SK-N-MC (cell line): ENCODE measurements around the gene KXD1.
"Not testable (repeated sequence)": the region's sequence is repeated elsewhere in the genome, so short reads cannot be mapped to it uniquely, and the experiment has no call there.

Experiments used
- DNase-seq: peaks from one replicate; pipeline ENCODE4 v3.0.0-alpha.2; 2011; ENCODE audit warnings: low read depth, low spot score
- H3K27ac ChIP-seq: fragments of 200-600 bp; sonication (generic); 2 replicates; pipeline ENCODE4 v1.5.1; 2016; ENCODE audit warnings: mixed run types
- H3K36me3 ChIP-seq: fragments of 200-600 bp; sonication (generic); 2 replicates; pipeline ENCODE4 v1.6.1; 2017; ENCODE audit warnings: antibody characterized with exemption, low read length, mixed read lengths; ENCODE audit not compliant: insufficient read depth
- H3K4me3 ChIP-seq: fragments of 200-600 bp; sonication (generic); 2 replicates; pipeline ENCODE4 v1.5.1; 2016
- H3K9ac ChIP-seq: fragments of 200-600 bp; sonication (generic); 2 replicates; pipeline ENCODE4 v1.8.0; 2017; ENCODE audit warnings: mixed run types, mixed read lengths; ENCODE audit not compliant: insufficient read length
- H3K9me3 ChIP-seq: fragments of 200-600 bp; sonication (generic); 2 replicates; pipeline ENCODE4 v1.6.1; 2017; ENCODE audit warnings: low read depth, mild to moderate bottlenecking, antibody characterized with exemption, low read length, moderate library complexity, mixed read lengths
- EZH2 ChIP-seq: fragments of 200-600 bp; sonication (generic); IDR thresholded peaks from one replicate; pipeline ENCODE4 v1.6.1; 2017; ENCODE audit warnings: antibody characterized with exemption
- FOXP2 ChIP-seq: optimal IDR thresholded peaks from 2 replicates; pipeline ENCODE3; 2011; ENCODE audit warnings: mild to moderate bottlenecking, moderate library complexity; ENCODE audit not compliant: insufficient read depth; ENCODE audit errors: extremely low read length, control extremely low read depth
- POLR2AphosphoS5 ChIP-seq: IDR thresholded peaks from 2 replicates; pipeline ENCODE4 v1.6.1; 2012; ENCODE audit warnings: mild to moderate bottlenecking, low read depth, low read length, borderline replicate concordance

KXD1 gene

GRCh38 chr19:18519962-18520847 is 37.5 kb upstream of the KXD1 start:
- Histone ChIP-seq H3K9ac (peak overlapping the region; percentile 82), H3K36me3 (no peaks in the 10 kb centered on the region), H3K4me3 (peak overlapping the region; percentile 90), H3K9me3 (no peaks in the 10 kb centered on the region), H3K27ac (no peak overlapping the region)
- TF ChIP-seq FOXP2 (no peak), EZH2 (no peak), POLR2AphosphoS5 (no peak)
- DNase-seq, result no peak

GRCh38 chr19:18520848-18521691 is 36.6 kb upstream of the KXD1 start:
- Histone ChIP-seq H3K4me3 (peak overlapping the region; percentile 90), H3K27ac (peak overlapping the region; percentile 53; the same call in 1 of the 2 replicates), H3K9me3 (no peaks in the 10 kb centered on the region), H3K36me3 (no peaks in the 10 kb centered on the region), H3K9ac (peak overlapping the region; percentile 82)
- TF ChIP-seq POLR2AphosphoS5, result no peak
- TF ChIP-seq EZH2, result no peak
- no peak for TF ChIP-seq FOXP2
- DNase-seq, result no peak

GRCh38 chr19:18521692-18522123 is 36.0 kb upstream of the KXD1 start, which contains the start of gene ELL:
Gene ELL, minus strand, starts transcription at chr19:18522070. Its CDS starts 15 bp downstream, at chr19:18522055.
- TF ChIP-seq EZH2 (no peak), POLR2AphosphoS5 (peak; percentile 92)
- no peak for DNase-seq
- H3K27ac ChIP-seq, result peak within 1 kb of the TSS; percentile 53
- no peaks in the 10 kb centered on the region for H3K9me3 ChIP-seq
- no peaks in the 10 kb centered on the region for H3K36me3 ChIP-seq
- H3K4me3 ChIP-seq, result peak within 1 kb of the TSS; percentile 90
- H3K9ac ChIP-seq, result peak within 1 kb of the TSS; percentile 82

GRCh38 chr19:18522124-18522861 is 35.4 kb upstream of the KXD1 start:
- TF ChIP-seq EZH2, result no peak
- peak; percentile 66 for TF ChIP-seq FOXP2
- TF ChIP-seq POLR2AphosphoS5, result peak; percentile 58
- H3K36me3 ChIP-seq, result no peaks in the 10 kb centered on the region
- H3K27ac ChIP-seq, result peak overlapping the region; percentile 39; the same call in 1 of the 2 replicates
- no peak overlapping the region for H3K9ac ChIP-seq
- H3K9me3 ChIP-seq, result no peaks in the 10 kb centered on the region
- peak overlapping the region; percentile 90 for H3K4me3 ChIP-seq
- peak; percentile 99 for DNase-seq

- H3K36me3 ChIP-seq, DNase-seq, H3K9ac ChIP-seq, H3K9me3 ChIP-seq: not testable (repeated sequence)
- H3K4me3 ChIP-seq, result peak overlapping the region; percentile 51
- H3K27ac ChIP-seq, result peak overlapping the region; percentile 39; the same call in 1 of the 2 replicates
These were observed 34.7 kb upstream of the KXD1 start for GRCh38 chr19:18522862-18523440.

- H3K36me3 ChIP-seq, result no peaks in the 10 kb centered on the region
- H3K4me3 ChIP-seq, result no peak overlapping the region
- H3K27ac ChIP-seq, result no peak overlapping the region
- TF ChIP-seq EZH2 (no peak), POLR2AphosphoS5 (no peak), FOXP2 (no peak)
- H3K9me3 ChIP-seq, result no peaks in the 10 kb centered on the region
- no peak overlapping the region for H3K9ac ChIP-seq
- DNase-seq, result no peak
These were observed 33.8 kb upstream of the KXD1 start for GRCh38 chr19:18523841-18524240.

GRCh38 chr19:18526316-18526715 is 31.4 kb upstream of the KXD1 start:
- no peak overlapping the region for H3K4me3 ChIP-seq
- TF ChIP-seq EZH2, result no peak
- TF ChIP-seq POLR2AphosphoS5, result no peak
- no peak for TF ChIP-seq FOXP2
- no peak for DNase-seq
- no peak overlapping the region for H3K27ac ChIP-seq
- H3K9ac ChIP-seq, result no peak overlapping the region
- H3K9me3 ChIP-seq, result no peaks in the 10 kb centered on the region
- peaks cover under 1% of the 10 kb centered on the region; the same call in 1 of the 2 replicates for H3K36me3 ChIP-seq

- Histone ChIP-seq H3K36me3 (peaks cover 16% of the 10 kb centered on the region; the same call in 1 of the 2 replicates), H3K9me3 (no peaks in the 10 kb centered on the region), H3K4me3 (no peak overlapping the region), H3K27ac (no peak overlapping the region), H3K9ac (no peak overlapping the region)
- TF ChIP-seq POLR2AphosphoS5 (no peak), FOXP2 (no peak)
- DNase-seq, result no peak
These were observed 27.9 kb upstream of the KXD1 start for GRCh38 chr19:18529782-18530181.
